Measurements from ENCODE around the gene REXO1.

DNA sequence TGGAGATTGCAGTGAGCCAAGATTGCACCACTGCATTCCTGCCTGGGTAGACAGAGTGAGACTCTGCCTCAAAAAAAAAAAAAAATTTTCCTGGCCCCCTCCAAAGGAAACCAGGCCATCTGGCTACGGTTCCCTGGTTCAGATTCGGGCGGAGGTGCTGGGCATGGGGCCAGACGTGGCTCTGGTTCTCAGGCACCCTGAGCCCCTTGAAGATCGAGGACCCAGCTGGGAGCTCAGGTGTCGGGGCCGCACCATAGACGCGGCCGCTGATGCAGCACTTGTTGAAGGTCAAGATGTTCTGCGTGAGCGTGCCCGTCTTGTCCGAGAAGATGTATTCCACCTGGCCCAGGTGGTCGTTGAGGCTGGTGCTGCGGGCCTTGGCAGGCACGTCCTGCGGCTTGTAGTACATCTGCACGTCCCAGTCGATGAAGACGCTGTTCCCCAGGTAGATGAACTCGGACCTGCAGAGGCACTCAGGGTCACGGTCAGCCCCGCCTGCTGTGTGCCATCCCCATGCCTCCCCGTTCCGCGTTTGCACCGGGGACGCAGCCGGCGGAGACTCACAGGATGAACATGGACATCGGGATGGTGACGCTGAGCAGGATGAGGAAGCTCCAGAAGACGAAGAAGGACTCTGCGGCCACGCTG is 48.5 kb downstream of the REXO1 start:
- TF ChIP-seq POLR2A (IDR thresholded peaks at IDR 0.05; ENCODE audit: low read depth, low read length) (no peak), POU2F2 (IDR thresholded peaks at IDR 0.05; ENCODE audit: low read depth, low read length) (no peak), TAF1 (IDR thresholded peaks at IDR 0.05; ENCODE audit: low read depth, low read length) (no peak), POLR2AphosphoS5 (IDR thresholded peaks at IDR 0.05; ENCODE audit: low read depth, low read length) (no peak)

Measured in GM12891 (cell line).